Omental fat pad (tissue), 4 donors: Measurements from ENCODE around the gene PTX4. TPM values are rescaled to one million over a fixed set of nuclear protein-coding genes. Genes with fewer than 3 reads are reported as not detected.

Experiments used
- ATAC-seq: fragments of 150-250 bp; one replicate; pipeline ENCODE4 v1.9.1; 2016; ENCODE audit warnings: mild to moderate bottlenecking, moderate library complexity; ENCODE audit not compliant: low FRiP score
- DNase-seq: peaks from one replicate; pipeline ENCODE4 v3.0.0-alpha.2; 2019; ENCODE audit warnings: low spot score
- CTCF ChIP-seq, 3 donors: fragments of 450-650 bp; IDR thresholded peaks; one replicate each; pipeline ENCODE4 v1.5.1; 2016 to 2017; ENCODE audit warnings: antibody characterized with exemption in 3 of 3, mild to moderate bottlenecking in 3 of 3, moderate library complexity in 2 of 3
- total RNA-seq, 4 donors: library from RNA; depleted of rRNA; stranded (reverse); fragments of >200 nt; gene quantifications; one replicate each; pipeline ENCODE4 v1.1.0, GENCODE V29; 2016

Gene PTX4
- total RNA-seq, 4 donors from 2014 or later, result not detected

- no peak for TF ChIP-seq CTCF (IDR thresholded peaks at IDR 0.05)
- DNase-seq, result no peak
- ATAC-seq, result no peak
Measured at GRCh38 chr16:1505912-1506311, 17.2 kb upstream of the PTX4 start.

- no peak for TF ChIP-seq CTCF (IDR thresholded peaks at IDR 0.05)
- ATAC-seq, result no peak
- DNase-seq, result no peak
Measured at GRCh38 chr16:1505073-1505844, 16.5 kb upstream of the PTX4 start.

GRCh38 chr16:1503110-1503955 is 14.6 kb upstream of the PTX4 start:
- no peak for TF ChIP-seq CTCF (IDR thresholded peaks at IDR 0.05)
- DNase-seq, result no peak
- no peak for ATAC-seq

- TF ChIP-seq CTCF (IDR thresholded peaks at IDR 0.05), result no peak
- DNase-seq, result no peak
- no peak for ATAC-seq
Measured at GRCh38 chr16:1502092-1503004, 13.6 kb upstream of the PTX4 start.

- no peak for DNase-seq
- no peak for TF ChIP-seq CTCF (IDR thresholded peaks at IDR 0.05)
- ATAC-seq, result no peak
Measured at GRCh38 chr16:1501630-1502029, 12.9 kb upstream of the PTX4 start.

GRCh38 chr16:1500465-1501150 is 11.9 kb upstream of the PTX4 start:
- no peak for TF ChIP-seq CTCF (IDR thresholded peaks at IDR 0.05)
- ATAC-seq (no peak), DNase-seq (no peak)
